HCT116 (cell line): ENCODE measurements around the gene AGFG2. TPM values are rescaled to one million over a fixed set of nuclear protein-coding genes. Genes with fewer than 3 reads are reported as not detected.

Experiments used
- ATAC-seq: fragments of 200-7000 bp; cut with Tn5 transposase; 2 replicates; pipeline ENCODE4 v1.9.1; 2020; ENCODE audit warnings: mild to moderate bottlenecking, moderate library complexity
- BruUV-seq: library from RNA; stranded (reverse); fragments of 400-500 nt; replicated peaks from 2 replicates; lab custom pipeline; 2021; lab: Mats Ljungman, UMichigan
- CTCF ChIA-PET: fragments of 300-600 bp; sonication (Branson Sonifier 250); formaldehyde crosslinking; loops from one replicate; lab custom pipeline; 2021; ENCODE audit warnings: antibody characterized with exemption; lab: Charles Lee
- POLR2A ChIA-PET: fragments of 300-600, 350-600 bp; sonication (Branson Sonifier 250); formaldehyde crosslinking; loops from one replicate; lab custom pipeline; 2021; ENCODE audit warnings: antibody characterized with exemption; lab: Charles Lee
- RAD21 ChIA-PET, 2 experiments: fragments of 300-600 bp; sonication (Branson Sonifier 250); formaldehyde crosslinking; loops; one replicate each; lab custom pipeline; 2023; ENCODE audit warnings: low total read pairs in 2 of 2; ENCODE audit not compliant: uncharacterized antibody in 2 of 2, unreplicated experiment in 2 of 2, low non-redundant PET in 1 of 2; lab: Charles Lee
- DNase-seq: peaks from one replicate; pipeline ENCODE4 v3.0.0-alpha.2; 2010; ENCODE audit warnings: low read depth, low spot score
- H2AFZ ChIP-seq: fragments of 200-600 bp; shearing (Covaris generic), sonication (generic); 2 replicates; pipeline ENCODE4 v1.6.1; 2017; ENCODE audit warnings: low read depth, mixed run types, mixed read lengths, antibody characterized with exemption, low read length; ENCODE audit not compliant: poor library complexity, severe bottlenecking
- H3K27ac ChIP-seq: 2 replicates; pipeline ENCODE4 v1.5.1; 2012; ENCODE audit warnings: low read depth, low read length
- H3K27me3 ChIP-seq: fragments of 200-600 bp; sonication (generic); 2 replicates; pipeline ENCODE4 v1.6.1; 2016; ENCODE audit warnings: mixed run types, low read length, mixed read lengths; ENCODE audit not compliant: insufficient read depth
- H3K36me3 ChIP-seq, 2 experiments: fragments of 200-500 bp in 1 of 2; fragments of 200-600 bp in 1 of 2; sonication (Bioruptor generic) in 1 of 2; sonication (generic) in 1 of 2; 2 replicates each; pipeline versions ENCODE4 v1.5.1 to v1.6.1; 2014 to 2016; ENCODE audit warnings: low read length in 2 of 2, inconsistent platforms in 1 of 2, mixed read lengths in 1 of 2, mixed run types in 1 of 2; ENCODE audit not compliant: insufficient read depth in 2 of 2, control insufficient read depth in 1 of 2
- H3K4me1 ChIP-seq, 2 experiments: fragments of 200-600 bp in 1 of 2; sonication (generic) in 1 of 2; 2 replicates each; pipeline versions ENCODE4 v1.5.1 to v1.6.1; 2012 to 2017; ENCODE audit warnings: low read length in 2 of 2, inconsistent platforms in 1 of 2, mild to moderate bottlenecking in 1 of 2, mixed read lengths in 1 of 2, mixed run types in 1 of 2, moderate library complexity in 1 of 2; ENCODE audit not compliant: insufficient read depth in 2 of 2, control insufficient read depth in 1 of 2
- H3K4me2 ChIP-seq: fragments of 200-600 bp; sonication (generic); 2 replicates; pipeline ENCODE4 v1.6.1; 2017; ENCODE audit warnings: mixed run types, low read length, mixed read lengths
- H3K4me3 ChIP-seq, 2 experiments: fragments of 200-600 bp in 1 of 2; sonication (generic) in 1 of 2; replicated peaks in 1 of 2; 2 replicates each; pipeline ENCODE4 v1.5.1; 2011 to 2016; ENCODE audit warnings: low read length in 2 of 2, control low read depth in 1 of 2, low read depth in 1 of 2, mild to moderate bottlenecking in 1 of 2, mixed read lengths in 1 of 2, mixed run types in 1 of 2
- H3K79me2 ChIP-seq: fragments of 200-600 bp; sonication (generic); 2 replicates; pipeline ENCODE4 v1.6.1; 2017; ENCODE audit warnings: mild to moderate bottlenecking, mixed run types, low read length, moderate library complexity, mixed read lengths; ENCODE audit not compliant: insufficient read depth
- H3K9ac ChIP-seq: fragments of 200-600 bp; sonication (generic); 2 replicates; pipeline ENCODE4 v1.6.1; 2016; ENCODE audit warnings: low read length, mixed read lengths
- H3K9me2 ChIP-seq: fragments of 200-600 bp; sonication (generic), shearing (Covaris generic); 2 replicates; pipeline ENCODE4 v1.6.1; 2017; ENCODE audit warnings: mixed run types, mild to moderate bottlenecking, moderate library complexity; ENCODE audit not compliant: insufficient read depth
- H3K9me3 ChIP-seq, 2 experiments: fragments of 200-500 bp in 1 of 2; fragments of 200-600 bp in 1 of 2; sonication (Bioruptor generic) in 1 of 2; sonication (generic) in 1 of 2; 2 replicates each; pipeline ENCODE4 v1.6.1; 2014 to 2017; ENCODE audit warnings: low read length in 2 of 2, mixed read lengths in 2 of 2, inconsistent platforms in 1 of 2, low read depth in 1 of 2, mild to moderate bottlenecking in 1 of 2, mixed run types in 1 of 2, moderate library complexity in 1 of 2; ENCODE audit not compliant: control insufficient read depth in 1 of 2, insufficient read depth in 1 of 2
- H4K20me1 ChIP-seq: fragments of 200-600 bp; sonication (generic), shearing (Covaris generic); 2 replicates; pipeline ENCODE4 v1.6.1; 2017; ENCODE audit warnings: mixed run types, mild to moderate bottlenecking, moderate library complexity; ENCODE audit not compliant: insufficient read depth
- CEBPB ChIP-seq: IDR thresholded peaks from 2 replicates; pipeline ENCODE4 v1.6.1; 2012; ENCODE audit warnings: low read depth
- CTCF ChIP-seq, 3 experiments: fragments of 200-600 bp in 1 of 3; sonication (generic) in 1 of 3; IDR thresholded peaks in 2 of 3; conservative IDR thresholded peaks in 1 of 3; 2 replicates each; pipeline ENCODE4 v1.5.1; 2012 to 2017; ENCODE audit warnings: low read depth in 2 of 3, low read length in 2 of 3, antibody characterized with exemption in 1 of 3, borderline replicate concordance in 1 of 3, control low read depth in 1 of 3, mild to moderate bottlenecking in 1 of 3, mixed read lengths in 1 of 3, mixed run types in 1 of 3, moderate library complexity in 1 of 3; ENCODE audit not compliant: insufficient read depth in 1 of 3
- EGR1 ChIP-seq: IDR thresholded peaks from 2 replicates; pipeline ENCODE4 v1.6.1; 2012; ENCODE audit warnings: low read depth
- ELF1 ChIP-seq: IDR thresholded peaks from 2 replicates; pipeline ENCODE4 v1.6.1; 2012; ENCODE audit warnings: low read depth, borderline replicate concordance
- EZH2 ChIP-seq: fragments of 200-600 bp; sonication (generic); IDR thresholded peaks from 2 replicates; pipeline ENCODE4 v1.6.1; 2017; ENCODE audit warnings: antibody characterized with exemption, mixed run types
- POLR2A ChIP-seq: IDR thresholded peaks from 2 replicates; pipeline ENCODE4 v1.7.0; 2011; ENCODE audit warnings: borderline replicate concordance; ENCODE audit not compliant: insufficient read depth, insufficient read length; ENCODE audit errors: extremely low read depth
- POLR2AphosphoS5 ChIP-seq: IDR thresholded peaks from 2 replicates; pipeline ENCODE4 v1.6.1; 2011; ENCODE audit warnings: mild to moderate bottlenecking, low read depth, low read length, moderate library complexity
- RAD21 ChIP-seq: IDR thresholded peaks from 2 replicates; pipeline ENCODE4 v1.6.1; 2012; ENCODE audit warnings: low read depth, mild to moderate bottlenecking
- REST ChIP-seq: IDR thresholded peaks from 2 replicates; pipeline ENCODE4 v1.6.1; 2012; ENCODE audit warnings: low read depth
- SIN3A ChIP-seq: IDR thresholded peaks from 2 replicates; pipeline ENCODE4 v1.6.1; 2012; ENCODE audit warnings: low read depth
- SP1 ChIP-seq: IDR thresholded peaks from 2 replicates; pipeline ENCODE4 v1.6.1; 2012; ENCODE audit warnings: low read depth
- SRF ChIP-seq: IDR thresholded peaks from 2 replicates; pipeline ENCODE4 v1.6.1; 2012; ENCODE audit warnings: low read depth
- TCF7L2 ChIP-seq: IDR thresholded peaks from 2 replicates; pipeline ENCODE4 v1.7.0; 2011; ENCODE audit warnings: borderline replicate concordance, inconsistent platforms; ENCODE audit not compliant: insufficient read depth, insufficient read length; ENCODE audit errors: extremely low read depth
- YY1 ChIP-seq: IDR thresholded peaks from 2 replicates; pipeline ENCODE4 v1.6.1; 2011; ENCODE audit warnings: low read length, low read depth, moderate library complexity, mild to moderate bottlenecking; ENCODE audit not compliant: insufficient replicate concordance; ENCODE audit errors: extremely low read depth
- ZFX ChIP-seq: fragments of 450-650 bp; IDR thresholded peaks from 2 replicates; pipeline ENCODE4 v1.6.1; 2017
- ZNF274 ChIP-seq: fragments of 200-500 bp; sonication (Bioruptor generic); IDR thresholded peaks from 2 replicates; pipeline ENCODE4 v1.6.1; 2014; ENCODE audit warnings: mild to moderate bottlenecking, low read depth, low read length, inconsistent platforms
- intact Hi-C: fragments of 100-400 bp; cut with micrococcal nuclease; formaldehyde crosslinking; loops from 2 replicates; pipeline ENCODE4 v1.10.0; 2022
- total RNA-seq: library from RNA; stranded (reverse); gene quantifications from one replicate; pipeline ENCODE4 v1.2.1, GENCODE V29; 2021; ENCODE audit not compliant: unreplicated experiment

Gene AGFG2
- total RNA-seq, 1 experiment from 2014 or later, result 14.0 TPM

GRCh38 chr7:100570954-100571828 lies 32.2 kb downstream of the AGFG2 start:
- ChIA-PET CTCF (interaction anchor here (1.2 kb wide), 1 partner anchor 15 kb away, joined by 5 read pairs; the partner anchor contains the start of genes FBXO24 and LRCH4), POLR2A (interaction anchor here (0.7 to 1.6 kb wide), 2 partner anchors 15 to 140 kb away, joined by 3 to 7 read pairs; partner anchors contain the start of genes FBXO24 and LRCH4), RAD21 (no interaction called here)
- H3K4me2 ChIP-seq, result peak overlapping the region; percentile 40; the same call in 1 of the 2 replicates
- H3K9me2 ChIP-seq, result no peaks in the 10 kb centered on the region
- H4K20me1 ChIP-seq, result no peaks in the 10 kb centered on the region
- no TSS peak for BruUV-seq
- ATAC-seq (0 out of 2 replicates have a peak, but pooled peaks have one; percentile 16), DNase-seq (no peak)
- H3K36me3 ChIP-seq, result peaks cover 0 to 2% of the 10 kb centered on the region in 2 experiments; a peak in 1 of 4 replicates
- H3K4me3 ChIP-seq, result no peak overlapping the region
- H3K27ac ChIP-seq, result peak overlapping the region; percentile 10; the same call in 1 of the 2 replicates
- no peaks in the 10 kb centered on the region for H3K27me3 ChIP-seq
- H2AFZ ChIP-seq, result no peak overlapping the region
- H3K9ac ChIP-seq, result no peak overlapping the region
- no peaks in the 10 kb centered on the region for H3K79me2 ChIP-seq
- TF ChIP-seq SIN3A (no peak), REST (no peak), SP1 (no peak), ZFX (no peak), EGR1 (no peak), EZH2 (no peak), TCF7L2 (no peak), SRF (no peak), POLR2A (no peak), RAD21 (no peak), YY1 (no peak), CEBPB (no peak), POLR2AphosphoS5 (no peak), CTCF (IDR thresholded peaks at IDR 0.05 in 2 of 3, conservative IDR thresholded peaks at IDR 0.05 in 1 of 3; ENCODE audit: borderline replicate concordance in 1 of 3, insufficient read depth in 1 of 3, low read depth in 2 of 3, low read length in 2 of 3) (no peak), ZNF274 (no peak), ELF1 (no peak)
- peaks cover 17 to 49% of the 10 kb centered on the region in 2 experiments for H3K4me1 ChIP-seq
- H3K9me3 ChIP-seq, result no peaks in the 10 kb centered on the region
- intact Hi-C loops, result no loop called here
